Cardiac fibroblast (primary cell): ENCODE measurements around the gene SKA1.
"Not testable (repeated sequence)": the region's sequence is repeated elsewhere in the genome, so short reads cannot be mapped to it uniquely, and the experiment has no call there.

Source experiments
- DNase-seq, 2 donors: peaks; one replicate each; pipeline versions ENCODE4 v3.0.0 to v3.0.0-alpha.2; 2010; ENCODE audit warnings: low read depth in 2 of 2
- H3K4me3 ChIP-seq, 2 donors: replicated peaks in 1 of 2; 1 replicate in 1 of 2; 2 replicates in 1 of 2; pipeline ENCODE4 v1.5.1; 2011; ENCODE audit warnings: low read depth in 2 of 2, low read length in 2 of 2, mild to moderate bottlenecking in 2 of 2, moderate library complexity in 1 of 2
- CTCF ChIP-seq: IDR thresholded peaks from one replicate; pipeline ENCODE4 v1.5.1; 2011; ENCODE audit warnings: low read depth, mild to moderate bottlenecking, low read length, inconsistent platforms

The SKA1 gene

GRCh38 chr18:50410894-50411293 is 36.0 kb downstream of the SKA1 start:
- peak; percentile 69 to 73 for DNase-seq
- H3K4me3 ChIP-seq = no peak overlapping the region
- no peak for TF ChIP-seq CTCF

- not testable (repeated sequence) for H3K4me3 ChIP-seq, DNase-seq
Observed at GRCh38 chr18:50416832-50417231, 42.0 kb downstream of the SKA1 start.

GRCh38 chr18:50417705-50418104 is 42.9 kb downstream of the SKA1 start:
- not testable (repeated sequence) for DNase-seq, H3K4me3 ChIP-seq

- no peak overlapping the region for H3K4me3 ChIP-seq
- DNase-seq = no peak
- no peak for TF ChIP-seq CTCF
Observed at GRCh38 chr18:50418650-50419049, 43.8 kb downstream of the SKA1 start.

GRCh38 chr18:50422286-50422898 is 47.5 kb downstream of the SKA1 start:
- no peak for TF ChIP-seq CTCF
- peak in 1 of 2 donors; percentile 50 for DNase-seq

GRCh38 chr18:50424877-50425690 is 50.2 kb downstream of the SKA1 start:
- DNase-seq = peak; percentile 52 to 98
- TF ChIP-seq CTCF = no peak
- no peak overlapping the region for H3K4me3 ChIP-seq

More at GRCh38 chr18:50422286-50422898, 47.5 kb downstream of the SKA1 start:
- no peak overlapping the region for H3K4me3 ChIP-seq

GRCh38 chr18:50427896-50428295 is 53.0 kb downstream of the SKA1 start:
- no peak for DNase-seq
- no peak for TF ChIP-seq CTCF
- H3K4me3 ChIP-seq = no peak overlapping the region
